ENCODE measurements around the gene MDM4. TPM values are rescaled to one million over a fixed set of nuclear protein-coding genes. Genes with fewer than 3 reads are reported as not detected.

MDM4 gene
- total RNA-seq (100 to 1,000 TPM; 213 to 237 TPM), polyA plus RNA-seq (10 to 100 TPM in 1 of 2 donors, 1 to 10 TPM in 1; 7.7 to 26.8 TPM)

GRCh38 chr1:204516180-204516879 is at the start of gene MDM4:
Gene MDM4, plus strand, starts transcription at chr1:204516406. Its CDS starts 9,113 bp downstream, at chr1:204525519.
- H3K27ac ChIP-seq (ENCODE audit: low read depth, low read length): peak within 1 kb of the TSS; percentile 98
- no peaks in the 10 kb centered on the region for H3K27me3 ChIP-seq (ENCODE audit: insufficient read depth, low read length)
- H3K36me3 ChIP-seq (ENCODE audit: insufficient read depth, low read length): peaks cover 8% of the 10 kb centered on the region
- intact Hi-C loops (cut with micrococcal nuclease): loop anchor here (1.0 to 5.0 kb wide), 4 partner anchors 9 to 105 kb away; partner anchors contain the start of gene PPP1R15B
- Mint-ChIP-seq H3K27ac (peak within 1 kb of the TSS in 1 of 7 donors; percentile 71), H3K27me3 (no peaks in the 10 kb centered on the region), H3K4me3 (no peak within 1 kb of the TSS), H3K36me3 (peaks cover 17 to 22% of the 10 kb centered on the region in 2 donors), H3K4me1 (peaks cover 30 to 73% (median 38%) of the 10 kb centered on the region in 4 donors), H3K9me3 (peaks cover 0 to 3% (median 0%) of the 10 kb centered on the region in 8 donors)
- peak within 1 kb of the TSS; percentile 67 to 72 for H3K4me3 ChIP-seq (ENCODE audit: low read length in 2 of 2)
- ChIA-PET POLR2A (ENCODE audit: partially characterized antibody) (interaction anchor here (0.6 to 12.9 kb wide), 33 partner anchors 9 to 1628 kb away, joined by 3 to 208 read pairs (median 4); partner anchors contain the start of genes LAX1 and PIK3C2B), CTCF (ENCODE audit: partially characterized antibody) (interaction anchor here (0.6 to 5.5 kb wide), 15 partner anchors 9 to 291 kb away, joined by 3 to 63 read pairs (median 5); partner anchors contain the start of gene PIK3C2B)
- H3K4me1 ChIP-seq (ENCODE audit: insufficient read depth, low read length): peaks cover 89% of the 10 kb centered on the region
- no peaks in the 10 kb centered on the region for H3K9me3 ChIP-seq (ENCODE audit: control insufficient read depth in 1 of 2, low read length in 2 of 2)
- peak; percentile 93 to 96 (median 94) for DNase-seq

- ChIA-PET POLR2A (ENCODE audit: partially characterized antibody) (interaction anchor here (1.1 kb wide), 2 partner anchors 11 to 27 kb away, joined by 3 to 4 read pairs; no protein-coding TSS in a partner anchor), CTCF (ENCODE audit: partially characterized antibody) (interaction anchor here (0.7 to 2.3 kb wide), 5 partner anchors 10 to 340 kb away, joined by 3 to 9 read pairs (median 4); partner anchors contain the start of gene PIK3C2B)
- no peak overlapping the region for H3K4me3 Mint-ChIP-seq
- Histone ChIP-seq H3K9me3 (ENCODE audit: control insufficient read depth in 1 of 2, low read length in 2 of 2) (no peaks in the 10 kb centered on the region), H3K4me3 (ENCODE audit: low read length in 2 of 2) (no peak overlapping the region), H3K36me3 (ENCODE audit: insufficient read depth, low read length) (peaks cover 18% of the 10 kb centered on the region), H3K27me3 (ENCODE audit: insufficient read depth, low read length) (no peaks in the 10 kb centered on the region), H3K4me1 (ENCODE audit: insufficient read depth, low read length) (peaks cover 44% of the 10 kb centered on the region), H3K27ac (ENCODE audit: low read depth, low read length) (no peak overlapping the region)
- peaks cover 32 to 47% (median 40%) of the 10 kb centered on the region in 4 donors for H3K4me1 Mint-ChIP-seq
- DNase-seq: no peak
- H3K27me3 Mint-ChIP-seq: no peaks in the 10 kb centered on the region
- intact Hi-C loops (cut with micrococcal nuclease): no loop called here
- H3K9me3 Mint-ChIP-seq: no peaks in the 10 kb centered on the region
- peak overlapping the region in 5 of 7 donors; percentile 36 to 77 (median 57) for H3K27ac Mint-ChIP-seq
- H3K36me3 Mint-ChIP-seq: peaks cover 33 to 57% of the 10 kb centered on the region in 2 donors
Measured at GRCh38 chr1:204466416-204467405, 49.5 kb upstream of the MDM4 start.

GRCh38 chr1:204468206-204468605 is 48.0 kb upstream of the MDM4 start:
- H3K27me3 ChIP-seq (ENCODE audit: insufficient read depth, low read length): no peaks in the 10 kb centered on the region
- peak overlapping the region in 1 of 8 donors; percentile 40 for H3K4me3 Mint-ChIP-seq

GRCh38 chr1:204468766-204469302 is 47.4 kb upstream of the MDM4 start:
- Mint-ChIP-seq H3K27ac (no peak overlapping the region), H3K9me3 (no peaks in the 10 kb centered on the region), H3K4me3 (no peak overlapping the region), H3K27me3 (no peaks in the 10 kb centered on the region), H3K4me1 (peaks cover 18 to 39% (median 28%) of the 10 kb centered on the region in 4 donors), H3K36me3 (peaks cover 29 to 55% of the 10 kb centered on the region in 2 donors)
- no peaks in the 10 kb centered on the region for H3K27me3 ChIP-seq (ENCODE audit: insufficient read depth, low read length)
- H3K36me3 ChIP-seq (ENCODE audit: insufficient read depth, low read length): peaks cover 18% of the 10 kb centered on the region
- intact Hi-C loops (cut with micrococcal nuclease): no loop called here
- DNase-seq: no peak
- CTCF ChIA-PET (ENCODE audit: partially characterized antibody): no interaction called here
- no peaks in the 10 kb centered on the region for H3K9me3 ChIP-seq (ENCODE audit: control insufficient read depth in 1 of 2, low read length in 2 of 2)
- POLR2A ChIA-PET (ENCODE audit: partially characterized antibody): no interaction called here
- peaks cover 23% of the 10 kb centered on the region for H3K4me1 ChIP-seq (ENCODE audit: insufficient read depth, low read length)
- no peak overlapping the region for H3K27ac ChIP-seq (ENCODE audit: low read depth, low read length)
- no peak overlapping the region for H3K4me3 ChIP-seq (ENCODE audit: low read length in 2 of 2)

More at GRCh38 chr1:204468206-204468605, 48.0 kb upstream of the MDM4 start:
- no peaks in the 10 kb centered on the region for H3K27me3 Mint-ChIP-seq
- H3K36me3 Mint-ChIP-seq: peaks cover 31 to 57% of the 10 kb centered on the region in 2 donors
- no peak for DNase-seq
- no peak overlapping the region for H3K27ac ChIP-seq (ENCODE audit: low read depth, low read length)
- no peaks in the 10 kb centered on the region for H3K9me3 Mint-ChIP-seq
- H3K4me3 ChIP-seq (ENCODE audit: low read length in 2 of 2): no peak overlapping the region
- H3K9me3 ChIP-seq (ENCODE audit: control insufficient read depth in 1 of 2, low read length in 2 of 2): no peaks in the 10 kb centered on the region
- H3K4me1 ChIP-seq (ENCODE audit: insufficient read depth, low read length): peaks cover 29% of the 10 kb centered on the region
- peaks cover 18% of the 10 kb centered on the region for H3K36me3 ChIP-seq (ENCODE audit: insufficient read depth, low read length)
- ChIA-PET POLR2A (ENCODE audit: partially characterized antibody) (no interaction called here), CTCF (ENCODE audit: partially characterized antibody) (interaction anchor here (2.3 kb wide), 1 partner anchor 26 kb away, joined by 8 read pairs; the partner anchor contains the start of gene PIK3C2B)
- H3K4me1 Mint-ChIP-seq: peaks cover 22 to 39% (median 30%) of the 10 kb centered on the region in 4 donors
- no peak overlapping the region for H3K27ac Mint-ChIP-seq
- intact Hi-C loops (cut with micrococcal nuclease): no loop called here

GRCh38 chr1:204469304-204469703 is 46.9 kb upstream of the MDM4 start:
- intact Hi-C loops (cut with micrococcal nuclease): no loop called here
- ChIA-PET POLR2A (ENCODE audit: partially characterized antibody) (no interaction called here), CTCF (ENCODE audit: partially characterized antibody) (no interaction called here)
- Histone ChIP-seq H3K27ac (ENCODE audit: low read depth, low read length) (no peak overlapping the region), H3K27me3 (ENCODE audit: insufficient read depth, low read length) (no peaks in the 10 kb centered on the region), H3K9me3 (ENCODE audit: control insufficient read depth in 1 of 2, low read length in 2 of 2) (no peaks in the 10 kb centered on the region), H3K4me3 (ENCODE audit: low read length in 2 of 2) (no peak overlapping the region), H3K36me3 (ENCODE audit: insufficient read depth, low read length) (peaks cover 18% of the 10 kb centered on the region), H3K4me1 (ENCODE audit: insufficient read depth, low read length) (peaks cover 18% of the 10 kb centered on the region)
- no peaks in the 10 kb centered on the region for H3K27me3 Mint-ChIP-seq
- peaks cover 29 to 51% of the 10 kb centered on the region in 2 donors for H3K36me3 Mint-ChIP-seq
- H3K4me1 Mint-ChIP-seq: peaks cover 14 to 36% (median 26%) of the 10 kb centered on the region in 4 donors
- peak overlapping the region in 2 of 7 donors; percentile 1 to 70 for H3K27ac Mint-ChIP-seq
- no peak overlapping the region for H3K4me3 Mint-ChIP-seq
- no peak for DNase-seq
- no peaks in the 10 kb centered on the region for H3K9me3 Mint-ChIP-seq

- H3K36me3 Mint-ChIP-seq: peaks cover 31 to 43% of the 10 kb centered on the region in 2 donors
- ChIA-PET CTCF (ENCODE audit: partially characterized antibody) (no interaction called here), POLR2A (ENCODE audit: partially characterized antibody) (no interaction called here)
- H3K27ac Mint-ChIP-seq: no peak overlapping the region
- Histone ChIP-seq H3K36me3 (ENCODE audit: insufficient read depth, low read length) (peaks cover 18% of the 10 kb centered on the region), H3K4me1 (ENCODE audit: insufficient read depth, low read length) (peaks cover 18% of the 10 kb centered on the region), H3K27me3 (ENCODE audit: insufficient read depth, low read length) (no peaks in the 10 kb centered on the region), H3K27ac (ENCODE audit: low read depth, low read length) (no peak overlapping the region), H3K4me3 (ENCODE audit: low read length in 2 of 2) (no peak overlapping the region), H3K9me3 (ENCODE audit: control insufficient read depth in 1 of 2, low read length in 2 of 2) (no peaks in the 10 kb centered on the region)
- no peaks in the 10 kb centered on the region for H3K27me3 Mint-ChIP-seq
- no peak overlapping the region for H3K4me3 Mint-ChIP-seq
- H3K4me1 Mint-ChIP-seq: peaks cover 24 to 47% (median 33%) of the 10 kb centered on the region in 4 donors
- intact Hi-C loops (cut with micrococcal nuclease): no loop called here
- no peaks in the 10 kb centered on the region for H3K9me3 Mint-ChIP-seq
- DNase-seq: no peak
Measured at GRCh38 chr1:204471687-204472086, 44.5 kb upstream of the MDM4 start.
